Activated CD8-positive, alpha-beta memory T cell treated with anti-CD3 and anti-CD28 coated beads for 36 hours (primary cell): ENCODE results near the gene GALNT6. TPM values are rescaled to one million over a fixed set of nuclear protein-coding genes. Genes with fewer than 3 reads are reported as not detected.

Experiments used
- CTCF ChIA-PET: fragments of 350-600 bp; sonication (Branson Sonifier 250); formaldehyde crosslinking; loops from one replicate; lab custom pipeline; 2021; ENCODE audit warnings: antibody characterized with exemption; lab: Charles Lee
- POLR2A ChIA-PET: fragments of 350-600 bp; sonication (Branson Sonifier 250); formaldehyde crosslinking; loops from one replicate; lab custom pipeline; 2021; ENCODE audit warnings: antibody characterized with exemption; lab: Charles Lee
- total RNA-seq, 2 experiments: library from RNA; stranded (reverse); gene quantifications; one replicate each; pipeline ENCODE4 v1.2.3, GENCODE V29; 2021

Gene GALNT6
- total RNA-seq, 2 experiments from 2014 or later: 21.5 to 23.1 TPM

DNA sequence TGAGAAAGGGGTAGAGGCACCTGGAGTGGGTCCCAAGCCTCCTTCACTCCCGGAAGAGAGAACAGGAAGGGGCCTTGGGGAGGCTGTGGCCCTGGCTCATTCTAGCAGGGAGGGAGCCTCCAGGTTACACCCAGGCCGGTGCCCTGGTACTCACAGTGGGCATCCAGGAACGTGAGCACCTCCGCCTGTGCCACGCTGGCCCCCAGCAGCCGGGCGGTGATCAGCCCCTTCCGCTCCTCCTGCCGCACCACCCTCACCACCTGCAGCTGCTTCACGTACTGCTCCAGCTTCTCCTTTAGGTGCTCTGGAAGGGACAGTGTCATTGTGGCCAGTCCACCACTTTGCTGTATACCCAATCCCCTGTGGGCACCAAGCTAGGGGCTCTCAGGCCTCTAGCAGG is 25.9 kb downstream of the GALNT6 start:
- ChIA-PET CTCF (interaction anchor here (1.0 to 1.4 kb wide), 3 partner anchors 14 to 26 kb away, joined by 3 to 5 read pairs (median 3); partner anchors contain the start of gene GALNT6), POLR2A (no interaction called here)

- ChIA-PET POLR2A (no interaction called here), CTCF (interaction anchor here (1.2 kb wide), 1 partner anchor 13 kb away, joined by 3 read pairs; no protein-coding TSS in a partner anchor)
These were observed 27.2 kb downstream of the GALNT6 start for GRCh38 chr12:51364001-51364400.

GRCh38 chr12:51362747-51363342 is 28.4 kb downstream of the GALNT6 start:
- ChIA-PET CTCF (no interaction called here), POLR2A (no interaction called here)

GRCh38 chr12:51362307-51362706 is 28.9 kb downstream of the GALNT6 start:
- ChIA-PET POLR2A (interaction anchor here (0.6 kb wide), 2 partner anchors 9 to 596 kb away, joined by 3 to 4 read pairs; no protein-coding TSS in a partner anchor), CTCF (no interaction called here)

DNA sequence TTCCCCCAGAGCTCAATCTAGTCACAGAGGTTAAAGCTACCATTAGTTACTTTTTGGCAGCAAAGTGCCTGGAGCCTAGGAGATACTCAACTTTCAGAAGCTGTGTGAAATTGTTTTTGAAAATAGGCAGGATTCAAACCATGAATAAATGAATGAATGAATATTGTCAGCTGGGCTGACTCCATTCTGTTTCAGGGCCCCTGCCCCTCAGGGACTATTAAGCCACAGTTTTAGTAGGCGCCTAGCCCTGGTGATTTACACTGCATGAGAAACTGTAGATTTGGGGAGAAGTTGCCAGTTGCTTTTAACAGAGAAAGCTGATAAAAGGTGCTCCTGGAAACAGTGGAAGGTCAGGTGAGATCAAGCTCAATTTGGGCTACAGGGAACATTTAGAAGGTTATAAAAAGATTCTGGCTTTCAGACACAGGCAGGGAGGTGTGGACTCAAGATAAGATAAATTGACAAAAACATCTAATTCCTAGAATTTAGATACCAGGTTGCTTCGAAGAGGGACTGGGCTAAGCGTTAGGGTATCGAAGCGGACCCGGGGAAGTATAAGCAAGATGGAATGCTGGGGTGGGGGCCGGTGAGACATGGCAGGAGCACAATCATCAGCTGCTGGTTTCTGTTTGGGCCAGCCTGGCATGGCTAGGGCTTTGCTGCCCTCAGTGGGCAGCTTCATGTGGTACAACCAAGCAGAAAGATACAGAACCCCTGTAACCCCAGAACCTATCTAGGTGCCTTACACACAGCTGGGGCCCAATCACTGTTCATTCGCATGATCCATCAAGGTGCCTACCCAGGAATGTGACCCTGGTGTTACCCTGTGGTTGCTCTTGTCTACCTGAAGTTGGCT is 29.8 kb downstream of the GALNT6 start:
- ChIA-PET CTCF (interaction anchor here (1.0 to 1.1 kb wide), 2 partner anchors 10 to 20 kb away, joined by 3 to 5 read pairs; no protein-coding TSS in a partner anchor), POLR2A (interaction anchor here (0.6 kb wide), 1 partner anchor 597 kb away, joined by 4 read pairs; no protein-coding TSS in a partner anchor)

DNA sequence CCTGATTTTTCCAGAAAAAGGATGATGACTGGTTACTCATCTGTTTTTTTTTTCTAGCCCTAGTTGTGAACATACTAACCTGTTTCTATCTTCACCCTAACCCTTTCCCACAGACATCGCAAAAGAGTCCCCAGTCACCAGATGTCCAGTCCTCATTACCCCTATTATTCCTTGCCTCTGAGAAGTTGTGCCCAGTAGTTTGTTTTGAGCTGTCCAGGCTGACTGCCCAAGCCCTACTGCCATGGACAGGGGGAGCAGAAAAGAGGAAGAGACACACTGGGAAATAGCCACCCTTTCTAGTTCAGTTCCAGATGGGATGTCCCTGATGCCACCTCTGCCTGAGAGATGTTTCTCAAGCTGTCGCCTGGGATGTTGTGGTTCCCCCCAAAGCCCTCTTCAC is 30.9 kb downstream of the GALNT6 start:
- POLR2A ChIA-PET: no interaction called here
- CTCF ChIA-PET: no interaction called here

DNA sequence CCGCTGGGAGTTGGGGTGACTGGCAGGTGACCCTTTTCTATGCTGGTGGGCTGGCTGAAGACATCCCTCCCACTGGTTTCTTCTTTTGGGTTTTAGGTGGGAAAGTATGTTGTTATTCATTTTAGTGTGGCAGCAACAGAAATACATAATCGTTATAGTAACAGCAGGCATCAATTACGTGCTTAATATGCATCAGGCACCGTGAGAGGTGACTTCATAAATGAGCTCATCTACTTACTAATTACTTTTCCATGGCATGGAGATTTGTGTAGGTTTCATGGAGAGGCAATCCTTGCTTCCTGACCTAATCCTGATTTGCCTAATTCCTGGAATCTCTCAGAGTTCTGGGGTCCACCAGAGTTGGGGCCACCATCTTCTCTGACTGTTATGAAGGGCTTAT is 31.4 kb downstream of the GALNT6 start:
- ChIA-PET POLR2A (no interaction called here), CTCF (no interaction called here)

DNA sequence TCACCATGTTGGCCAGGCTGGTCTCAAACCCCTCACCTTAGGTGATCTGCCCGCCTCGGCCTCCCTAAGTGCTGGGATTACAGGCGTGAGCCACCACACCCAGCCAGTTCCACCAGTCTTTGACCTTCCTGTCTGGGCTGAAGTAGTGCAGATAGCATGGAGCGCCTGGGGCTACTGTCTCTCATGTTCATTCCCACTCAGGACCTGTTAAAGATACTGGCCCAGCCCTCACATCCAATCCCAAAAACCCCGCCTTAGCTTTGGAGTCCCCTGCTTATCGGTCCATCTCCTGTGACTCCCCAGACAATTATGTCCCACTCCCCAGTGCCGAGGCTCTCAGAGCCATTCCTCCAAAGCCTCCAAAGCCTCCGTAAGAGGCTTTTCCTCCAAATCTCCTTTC is 32.7 kb downstream of the GALNT6 start:
- ChIA-PET CTCF (interaction anchor here (0.5 to 0.9 kb wide), 2 partner anchors 13 to 107 kb away, joined by 3 to 4 read pairs; no protein-coding TSS in a partner anchor), POLR2A (interaction anchor here (0.6 kb wide), 1 partner anchor 9 kb away, joined by 3 read pairs; no protein-coding TSS in a partner anchor)

GRCh38 chr12:51357374-51358047 is 33.7 kb downstream of the GALNT6 start:
- POLR2A ChIA-PET: no interaction called here
- CTCF ChIA-PET: interaction anchor here (0.9 kb wide), 1 partner anchor 12 kb away, joined by 3 read pairs; no protein-coding TSS in a partner anchor

DNA sequence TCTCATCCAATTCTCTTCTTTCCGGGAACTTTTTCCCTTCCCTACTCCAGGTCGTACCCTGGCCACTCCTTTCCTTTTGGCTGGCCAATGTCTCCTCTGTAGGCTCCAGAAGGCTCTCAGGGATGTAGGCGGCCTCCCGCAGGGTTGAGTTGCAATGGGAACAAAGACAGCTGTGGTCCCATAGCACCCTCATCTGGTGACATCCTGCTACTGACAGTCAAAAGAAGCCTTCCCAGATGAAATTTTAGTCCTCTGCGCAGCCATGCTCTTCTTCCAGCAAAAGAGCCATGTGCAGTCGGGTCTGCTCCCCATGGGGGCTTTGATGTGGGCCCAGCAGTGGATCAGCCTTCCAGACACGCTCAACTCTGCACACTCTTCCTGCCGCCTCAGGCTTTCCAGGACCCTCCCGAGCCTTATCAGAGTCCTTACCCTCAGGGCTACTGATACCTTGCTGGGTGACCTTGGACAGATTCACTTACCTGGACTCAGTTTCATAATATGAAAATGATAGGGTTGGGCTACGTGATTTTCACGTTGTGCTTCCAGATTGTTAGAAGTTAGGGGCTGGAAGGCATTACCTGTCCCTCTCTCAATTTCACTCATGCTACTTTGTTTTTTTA is 39.2 kb downstream of the GALNT6 start:
- ChIA-PET CTCF (interaction anchor here (1.2 to 3.2 kb wide), 3 partner anchors 9 to 13 kb away, joined by 3 to 19 read pairs (median 3); no protein-coding TSS in a partner anchor), POLR2A (interaction anchor here (0.7 kb wide), 1 partner anchor 80 kb away, joined by 4 read pairs; no protein-coding TSS in a partner anchor)

DNA sequence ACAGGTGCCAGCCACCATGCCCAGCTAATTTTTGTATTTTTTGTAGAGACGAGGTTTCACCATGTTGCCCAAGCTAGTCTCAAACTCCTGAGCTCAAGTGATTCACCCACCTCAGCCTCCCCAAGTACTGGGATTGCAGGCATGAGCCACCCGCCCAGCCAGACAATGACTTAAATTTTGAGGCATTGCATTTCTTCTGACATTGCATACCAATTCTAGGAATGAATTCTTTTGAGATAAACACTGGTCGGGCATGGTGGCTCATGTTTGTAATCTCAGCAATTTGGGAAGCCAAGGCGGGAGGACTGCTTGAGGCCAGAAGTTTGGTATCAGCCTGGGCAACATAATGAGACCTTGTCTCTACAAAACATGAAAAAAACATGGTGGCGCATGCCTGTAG is 42.2 kb downstream of the GALNT6 start:
- ChIA-PET POLR2A (no interaction called here), CTCF (no interaction called here)

GRCh38 chr12:51348116-51348515 is 43.1 kb downstream of the GALNT6 start:
- CTCF ChIA-PET: no interaction called here
- POLR2A ChIA-PET: interaction anchor here (0.5 kb wide), 1 partner anchor 523 kb away, joined by 5 read pairs; no protein-coding TSS in a partner anchor

DNA sequence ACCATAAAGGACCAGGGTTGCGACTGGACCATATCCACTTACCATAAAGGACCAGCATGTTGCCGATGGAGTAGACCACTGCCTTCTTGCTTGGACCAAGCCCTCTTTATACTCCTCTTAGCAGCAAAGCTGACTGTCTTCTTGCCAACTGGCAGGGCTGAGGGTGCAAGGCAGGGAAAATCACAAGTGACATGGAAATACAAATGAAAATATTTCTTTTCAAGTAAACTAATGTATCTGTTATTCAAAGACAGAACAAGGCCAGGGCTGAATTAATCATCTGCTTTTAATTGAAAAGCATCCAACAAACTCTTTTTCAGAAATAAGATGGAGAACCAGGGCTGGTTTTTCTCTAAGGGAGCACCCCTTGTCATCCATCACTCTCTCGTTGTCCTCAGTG is 44.6 kb downstream of the GALNT6 start, which contains the start of gene CELA1:
CELA1 (minus strand) TSS at position 99 of the 400 bp plus-strand sequence; CDS start at position 58, 41 bp downstream.
- ChIA-PET CTCF (no interaction called here), POLR2A (no interaction called here)

DNA sequence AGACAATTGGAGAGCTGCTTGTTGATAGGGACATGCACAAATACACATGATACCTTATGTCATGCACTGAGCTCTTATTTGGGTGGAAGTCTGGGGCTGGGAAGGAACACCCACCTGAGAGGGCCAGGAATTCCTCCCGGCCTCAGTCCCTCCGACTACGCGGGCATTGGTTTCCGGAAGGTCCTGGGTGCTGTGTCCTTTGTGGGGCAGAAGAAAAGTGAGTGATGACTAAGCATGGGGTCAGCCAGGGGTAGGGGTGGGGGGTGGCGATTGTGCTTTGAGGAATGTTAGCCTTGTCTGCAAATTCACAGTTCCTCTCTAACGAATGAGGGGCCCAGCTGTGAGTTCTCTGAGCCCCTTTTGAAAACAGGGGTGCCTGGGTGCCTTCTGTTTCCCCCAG is 45.5 kb downstream of the GALNT6 start:
- CTCF ChIA-PET: interaction anchor here (1.1 kb wide), 1 partner anchor 12 kb away, joined by 3 read pairs; no protein-coding TSS in a partner anchor
- POLR2A ChIA-PET: no interaction called here

DNA sequence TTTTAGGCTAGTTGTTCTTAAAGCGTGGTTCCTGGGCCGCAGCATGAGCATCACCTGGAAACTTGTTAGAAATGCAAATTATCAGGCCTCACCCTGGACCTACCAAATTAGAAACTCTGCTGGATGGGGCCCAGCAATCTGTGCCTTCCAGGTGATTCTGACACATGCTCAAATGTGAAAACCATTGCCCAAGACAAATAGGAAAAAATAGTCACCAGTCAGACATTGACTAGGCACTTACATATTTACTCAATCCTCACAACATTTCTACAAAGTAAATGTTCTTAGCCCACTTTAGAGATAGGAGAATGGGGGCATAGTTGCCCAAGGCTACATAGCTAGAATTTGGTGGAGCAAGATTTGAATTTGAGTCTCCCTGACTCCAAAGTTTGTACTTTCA is 48.0 kb downstream of the GALNT6 start:
- CTCF ChIA-PET: interaction anchor here (1.0 to 3.6 kb wide), 2 partner anchors 74 to 517 kb away, joined by 3 to 29 read pairs; partner anchors contain the start of gene SMAGP
- POLR2A ChIA-PET: interaction anchor here (0.7 kb wide), 1 partner anchor 27 kb away, joined by 4 read pairs; no protein-coding TSS in a partner anchor

DNA sequence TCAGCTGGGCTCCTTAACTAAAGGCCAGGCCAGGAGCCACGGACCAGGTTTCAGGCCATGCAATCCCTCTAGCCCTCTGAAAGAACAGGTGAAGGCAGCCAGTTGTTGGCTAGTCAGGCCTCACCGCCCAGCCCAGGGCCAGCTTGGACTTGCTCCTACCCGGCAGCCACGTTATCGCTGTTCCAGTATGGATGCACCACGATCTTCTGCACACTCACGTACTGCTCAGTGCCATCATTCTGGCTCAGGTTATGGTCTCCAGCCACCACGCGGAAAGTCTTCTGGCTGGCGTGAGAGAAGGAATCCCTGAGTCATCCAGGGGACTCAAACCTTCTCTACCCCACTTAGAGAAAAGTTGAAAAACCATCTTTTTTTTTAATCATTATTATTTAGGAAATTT is 48.8 kb downstream of the GALNT6 start:
- ChIA-PET POLR2A (interaction anchor here (0.5 to 0.7 kb wide), 2 partner anchors 26 to 273 kb away, joined by 4 read pairs; no protein-coding TSS in a partner anchor), CTCF (interaction anchor here (2.7 to 3.6 kb wide), 4 partner anchors 9 to 76 kb away, joined by 10 to 29 read pairs (median 22); partner anchors contain the start of genes BIN2 and SMAGP)

GRCh38 chr12:51341251-51342007 is 49.8 kb downstream of the GALNT6 start:
- ChIA-PET POLR2A (interaction anchor here (0.6 to 1.5 kb wide), 3 partner anchors 11 to 297 kb away, joined by 3 to 4 read pairs (median 3); no protein-coding TSS in a partner anchor), CTCF (interaction anchor here (0.6 to 3.6 kb wide), 27 partner anchors 9 to 315 kb away, joined by 3 to 29 read pairs (median 5); partner anchors contain the start of genes BIN2, SLC11A2 and SMAGP)
